Heart left ventricle (tissue), 16 donors: Measurements from ENCODE around the gene RBBP8. TPM values are rescaled to one million over a fixed set of nuclear protein-coding genes. Genes with fewer than 3 reads are reported as not detected.

Experiments used
- ATAC-seq, 4 donors: fragments of 200-7000 bp; cut with Tn5 transposase; one replicate each; pipeline ENCODE4 v1.9.1; 2020 to 2022; ENCODE audit warnings: moderate library complexity in 4 of 4, mild to moderate bottlenecking in 3 of 4, moderate number of reproducible peaks in 1 of 4
- DNase-seq, 5 donors: peaks; one replicate each; pipeline ENCODE4 v3.0.0-alpha.2; 2020
- H3K27ac ChIP-seq, 12 donors: fragments of 200-600 bp; sonication (generic) in 4 of 12; one replicate each; pipeline versions ENCODE4 v1.5.0 to v1.8.0; 2016 to 2022; ENCODE audit warnings: mild to moderate bottlenecking in 2 of 12
- H3K27me3 ChIP-seq, 9 donors: fragments of 200-600 bp; sonication (generic) in 2 of 9; one replicate each; pipeline versions ENCODE4 v1.5.1 to v1.8.0; 2016 to 2022; ENCODE audit warnings: mild to moderate bottlenecking in 3 of 9
- H3K36me3 ChIP-seq, 9 donors: fragments of 200-600 bp; sonication (generic) in 2 of 9; one replicate each; pipeline versions ENCODE4 v1.5.0 to v1.8.0; 2018 to 2022; ENCODE audit warnings: mild to moderate bottlenecking in 2 of 9
- H3K4me1 ChIP-seq, 12 donors: fragments of 200-600 bp; sonication (generic) in 4 of 12; one replicate each; pipeline versions ENCODE4 v1.5.0 to v1.8.0; 2016 to 2022; ENCODE audit warnings: mild to moderate bottlenecking in 3 of 12
- H3K4me3 ChIP-seq, 12 donors: fragments of 200-600 bp; sonication (generic) in 4 of 12; one replicate each; pipeline versions ENCODE4 v1.5.0 to v1.8.0; 2017 to 2022; ENCODE audit warnings: mild to moderate bottlenecking in 9 of 12, moderate library complexity in 4 of 12
- H3K9me3 ChIP-seq, 12 donors: fragments of 200-600 bp; sonication (generic) in 4 of 12; one replicate each; pipeline versions ENCODE4 v1.5.0 to v1.8.0; 2016 to 2022; ENCODE audit warnings: mild to moderate bottlenecking in 1 of 12
- POLR2A ChIP-seq, 2 donors: fragments of 450-650 bp; IDR thresholded peaks; one replicate each; pipeline ENCODE4 v1.6.1; 2017; ENCODE audit warnings: antibody characterized with exemption in 2 of 2, mild to moderate bottlenecking in 2 of 2, moderate library complexity in 2 of 2
- WGBS, 4 donors: extraction: QIAGEN DNeasy Blood & Tissue Kit in 2 of 4; methylation state at CpG; one replicate each; pipeline versions ENCODE4 v1.1.5 to v1.1.7; 2013 to 2018; 5-methylcytosine and 5-hydroxymethylcytosine counted together
- intact Hi-C, 10 donors: fragments of 100-400 bp; cut with DNase I; formaldehyde crosslinking; loops; one replicate each; pipeline versions ENCODE4 v1.11.1 to v1.14.2; 2022
- polyA plus RNA-seq, 2 donors: library from polyadenylated mRNA; stranded (reverse); fragments of 200-250 nt; gene quantifications; one replicate each; pipeline ENCODE4 v1.2.3, GENCODE V29; 2013
- total RNA-seq, 9 donors: library from RNA; depleted of rRNA in 2 of 9; stranded (reverse); fragments of >200 nt in 2 of 9; fragmentation: NEBNext Ultra II Directional in 3 of 9; extraction: Animal tissue kit (Norgen Biotek cat#: 25700) in 3 of 9; gene quantifications; one replicate each; pipeline versions ENCODE4 v1.1.0 to v1.2.4, GENCODE V29; 2016 to 2023
- TF ChIP-seq, protein P1 (sequence below), 12 donors: fragments of 200-600 bp; sonication (generic) in 4 of 12; IDR thresholded peaks; one replicate each; pipeline versions ENCODE4 v1.5.0 to v1.8.0; 2018 to 2022; ENCODE audit warnings: antibody characterized with exemption in 12 of 12, mild to moderate bottlenecking in 5 of 12
- donor health status: ischemic (EF 13 %, LVEDD 7.1; RV severe dilation, severe dysfunction).
- donor health status: healthy with polysubstance abuse.
- donor health status: DM: no; HTN: yes; CAD: no.
- donor health status: DM: no; HTN: no; CAD: no.
- donor health status: ischemic (EF 25% LVEDD 6.9; RV normal size, moderate dysfunction).
- donor health status: ischemic (EF 25% LVEDD 5.7; RV mildly dilated, moderate dysfunction).
- donor health status: healthy.
- donor health status: DM: yes; HTN: yes; CAD: no.
- donor health status: ischemic (EF 35%, LVEDD 5.7; RV mildly dilated, moderate dysfunction).
- donor health status: nonischemic (EF 11% LVEDD 7.7; RV severe dilation, severe dysfunction).
- donor health status: DM: yes; HTN: yes; CAD: no.
- donor health status: PGD.
- donor health status: ischemic (EF 29% LVEDD 5.4; RV normal size, mild dysfunction).
- donor health status: nonischemic (EF 23%, LVEDD 6.1; RV moderate dilation, normal function).

The RBBP8 gene
- total and polyA plus RNA-seq, 11 donors = 5.1 to 12.2 (median 8.8) TPM

DNA sequence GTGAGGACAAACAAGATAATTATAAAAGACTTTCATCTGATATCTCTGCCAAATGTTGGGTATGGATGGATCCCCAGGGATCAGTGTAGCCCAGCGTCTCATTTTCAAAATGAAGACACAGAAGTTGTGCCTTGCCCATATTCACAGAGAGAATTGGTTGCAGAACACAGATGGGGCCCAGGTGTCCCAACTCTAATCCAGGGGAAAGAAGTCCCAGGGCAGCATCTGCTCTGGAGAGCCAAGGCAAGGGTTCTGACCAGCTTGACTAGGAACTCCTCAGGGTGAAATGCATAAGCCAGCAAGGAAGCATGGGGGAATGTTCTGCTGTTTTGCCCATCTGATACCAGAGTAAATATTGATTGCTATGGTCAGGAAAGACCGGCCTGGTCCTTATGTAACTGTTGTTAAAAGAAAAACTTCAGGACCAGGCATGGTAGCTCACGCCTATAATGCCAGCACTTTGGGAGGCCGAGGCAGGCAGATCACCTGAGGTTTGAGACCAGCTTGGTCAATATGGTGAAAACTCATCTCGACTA is 133.4 kb downstream of the RBBP8 start:
- peaks cover 0 to 6% (median 0%) of the 10 kb centered on the region in 12 donors for H3K9me3 ChIP-seq
- DNase-seq (no peak), ATAC-seq (no peak)
- no peak overlapping the region for H3K4me3 ChIP-seq
- intact Hi-C loops = no loop called here
- H3K27me3 ChIP-seq = no peaks in the 10 kb centered on the region
- no peaks in the 10 kb centered on the region for H3K36me3 ChIP-seq
- H3K4me1 ChIP-seq = peaks cover 0 to 37% (median 0%) of the 10 kb centered on the region in 12 donors
- H3K27ac ChIP-seq = no peak overlapping the region
- TF ChIP-seq POLR2A (IDR thresholded peaks at IDR 0.05) = no peak
- TF ChIP-seq, protein P1, sequence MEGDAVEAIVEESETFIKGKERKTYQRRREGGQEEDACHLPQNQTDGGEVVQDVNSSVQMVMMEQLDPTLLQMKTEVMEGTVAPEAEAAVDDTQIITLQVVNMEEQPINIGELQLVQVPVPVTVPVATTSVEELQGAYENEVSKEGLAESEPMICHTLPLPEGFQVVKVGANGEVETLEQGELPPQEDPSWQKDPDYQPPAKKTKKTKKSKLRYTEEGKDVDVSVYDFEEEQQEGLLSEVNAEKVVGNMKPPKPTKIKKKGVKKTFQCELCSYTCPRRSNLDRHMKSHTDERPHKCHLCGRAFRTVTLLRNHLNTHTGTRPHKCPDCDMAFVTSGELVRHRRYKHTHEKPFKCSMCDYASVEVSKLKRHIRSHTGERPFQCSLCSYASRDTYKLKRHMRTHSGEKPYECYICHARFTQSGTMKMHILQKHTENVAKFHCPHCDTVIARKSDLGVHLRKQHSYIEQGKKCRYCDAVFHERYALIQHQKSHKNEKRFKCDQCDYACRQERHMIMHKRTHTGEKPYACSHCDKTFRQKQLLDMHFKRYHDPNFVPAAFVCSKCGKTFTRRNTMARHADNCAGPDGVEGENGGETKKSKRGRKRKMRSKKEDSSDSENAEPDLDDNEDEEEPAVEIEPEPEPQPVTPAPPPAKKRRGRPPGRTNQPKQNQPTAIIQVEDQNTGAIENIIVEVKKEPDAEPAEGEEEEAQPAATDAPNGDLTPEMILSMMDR (IDR thresholded peaks at IDR 0.05) = no peak
- 85 to 93% (median 89%) methylated on average over 5 of the region's 5 CpGs for WGBS, 4 donors

DNA sequence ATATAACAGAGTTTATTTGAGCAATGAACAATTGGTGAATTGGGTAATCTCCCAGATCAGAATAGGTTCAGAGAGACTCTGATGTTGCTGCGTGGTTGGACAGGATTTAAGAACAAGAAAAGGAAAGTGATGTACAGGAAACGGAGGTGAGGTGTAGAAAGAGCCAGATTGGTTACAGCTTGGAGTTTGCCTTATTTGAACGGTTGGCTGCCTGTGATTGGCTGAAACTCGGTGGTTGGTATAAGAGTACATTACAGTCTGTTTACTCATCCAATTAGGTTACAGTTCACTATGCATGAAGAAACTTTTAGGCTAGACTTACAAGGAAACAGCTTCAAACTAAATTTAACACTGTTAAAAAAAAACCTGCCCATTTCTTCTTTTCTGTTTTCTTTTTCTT is 134.1 kb downstream of the RBBP8 start:
- Histone ChIP-seq H3K4me1 (peaks cover 0 to 44% (median 0%) of the 10 kb centered on the region in 12 donors), H3K4me3 (no peak overlapping the region), H3K9me3 (peaks cover 0 to 6% (median 0%) of the 10 kb centered on the region in 12 donors), H3K36me3 (no peaks in the 10 kb centered on the region), H3K27me3 (no peaks in the 10 kb centered on the region), H3K27ac (no peak overlapping the region)
- intact Hi-C loops = no loop called here
- WGBS, 4 donors = 61 to 77% (median 69%) methylated on average over 4 of the region's 4 CpGs
- ATAC-seq (no peak), DNase-seq (no peak)
- TF ChIP-seq, protein P1 (IDR thresholded peaks at IDR 0.05) = no peak
- TF ChIP-seq POLR2A (IDR thresholded peaks at IDR 0.05) = no peak

DNA sequence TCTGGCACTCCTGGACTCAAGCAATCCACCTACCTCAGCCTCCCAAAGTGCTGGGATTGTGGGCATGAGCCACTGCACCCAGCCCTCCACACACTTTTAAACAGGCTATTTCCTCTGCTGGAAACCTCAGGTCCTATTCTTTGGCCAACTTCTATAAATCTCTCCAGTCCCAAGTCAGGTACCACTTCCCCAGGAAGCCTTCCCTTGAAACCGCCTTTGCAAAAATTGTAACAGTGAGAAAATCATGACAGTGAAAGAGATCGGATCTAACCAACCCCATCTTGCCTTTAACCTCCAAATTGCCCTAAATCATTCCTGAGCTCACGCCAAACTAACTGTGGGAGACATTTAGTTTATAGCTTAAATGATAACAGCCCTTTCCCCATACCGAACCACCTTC is 134.9 kb downstream of the RBBP8 start:
- intact Hi-C loops = no loop called here
- no peak for DNase-seq
- Histone ChIP-seq H3K9me3 (peaks cover 0 to 6% (median 0%) of the 10 kb centered on the region in 12 donors), H3K4me1 (peaks cover 0 to 46% (median 0%) of the 10 kb centered on the region in 12 donors), H3K27me3 (no peaks in the 10 kb centered on the region), H3K27ac (no peak overlapping the region), H3K36me3 (no peaks in the 10 kb centered on the region), H3K4me3 (no peak overlapping the region)
- TF ChIP-seq POLR2A (IDR thresholded peaks at IDR 0.05) = no peak
- TF ChIP-seq, protein P1 (IDR thresholded peaks at IDR 0.05) = no peak
- no peak for ATAC-seq
- WGBS, 4 donors = 87 to 92% (median 89%) methylated on average over 4 of the region's 4 CpGs

DNA sequence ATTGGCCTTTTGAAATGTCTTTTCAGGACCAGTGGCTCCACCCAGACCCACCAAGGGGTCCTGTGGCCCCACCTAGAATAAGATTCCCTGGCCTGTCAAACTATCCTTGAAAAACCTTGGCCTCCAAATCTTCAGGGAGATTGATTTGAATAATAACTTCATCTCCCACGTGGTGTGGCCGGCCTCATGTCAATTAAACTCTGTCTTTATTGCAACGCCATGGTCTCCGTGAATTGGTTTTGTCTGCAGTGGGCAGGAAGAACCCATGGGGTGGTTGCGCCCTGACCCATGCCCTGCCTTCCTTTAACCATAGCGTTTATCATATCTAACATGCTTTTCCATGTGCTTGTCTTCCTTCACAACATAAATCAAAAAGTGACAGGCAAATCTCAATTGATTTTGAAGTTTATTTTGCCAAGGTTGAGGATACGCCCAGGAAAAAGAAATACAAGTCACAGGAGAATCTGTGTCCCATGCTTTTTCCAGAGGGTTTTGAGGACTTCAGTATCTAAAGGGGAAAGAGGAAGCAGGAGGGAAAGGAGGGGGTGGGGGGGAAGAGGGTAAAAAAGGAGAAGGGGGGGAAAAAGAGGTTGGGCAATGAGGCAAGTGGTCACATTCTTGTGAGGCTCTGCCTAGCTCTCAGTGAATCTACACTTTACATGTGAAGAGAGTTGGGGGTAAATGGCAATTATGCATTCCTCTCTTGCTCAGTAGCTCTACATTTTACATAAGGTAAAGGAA is 135.6 kb downstream of the RBBP8 start:
- H3K27me3 ChIP-seq = no peaks in the 10 kb centered on the region
- no peak for TF ChIP-seq POLR2A (IDR thresholded peaks at IDR 0.05)
- TF ChIP-seq, protein P1 (IDR thresholded peaks at IDR 0.05) = no peak
- intact Hi-C loops = no loop called here
- no peaks in the 10 kb centered on the region for H3K36me3 ChIP-seq
- DNase-seq = no peak
- H3K9me3 ChIP-seq = peaks cover 0 to 1% (median 0%) of the 10 kb centered on the region in 12 donors
- WGBS, 4 donors = 62 to 74% (median 72%) methylated on average over 7 of the region's 7 CpGs
- no peak overlapping the region for H3K4me3 ChIP-seq
- no peak for ATAC-seq
- H3K4me1 ChIP-seq = peaks cover 0 to 46% (median 0%) of the 10 kb centered on the region in 12 donors
- H3K27ac ChIP-seq = no peak overlapping the region
